GM19438 (cell line): Measurements from ENCODE around the gene TBC1D16.
"Not testable (repeated sequence)": the region's sequence is repeated elsewhere in the genome, so short reads cannot be mapped to it uniquely, and the experiment has no call there.

Experiments used
- ATAC-seq: cut with Tn5 transposase; IDR thresholded peaks from one replicate; pipeline ENCODE4 v1.9.1; 2021; ENCODE audit warnings: low read depth; ENCODE audit not compliant: unreplicated experiment

Gene TBC1D16

DNA sequence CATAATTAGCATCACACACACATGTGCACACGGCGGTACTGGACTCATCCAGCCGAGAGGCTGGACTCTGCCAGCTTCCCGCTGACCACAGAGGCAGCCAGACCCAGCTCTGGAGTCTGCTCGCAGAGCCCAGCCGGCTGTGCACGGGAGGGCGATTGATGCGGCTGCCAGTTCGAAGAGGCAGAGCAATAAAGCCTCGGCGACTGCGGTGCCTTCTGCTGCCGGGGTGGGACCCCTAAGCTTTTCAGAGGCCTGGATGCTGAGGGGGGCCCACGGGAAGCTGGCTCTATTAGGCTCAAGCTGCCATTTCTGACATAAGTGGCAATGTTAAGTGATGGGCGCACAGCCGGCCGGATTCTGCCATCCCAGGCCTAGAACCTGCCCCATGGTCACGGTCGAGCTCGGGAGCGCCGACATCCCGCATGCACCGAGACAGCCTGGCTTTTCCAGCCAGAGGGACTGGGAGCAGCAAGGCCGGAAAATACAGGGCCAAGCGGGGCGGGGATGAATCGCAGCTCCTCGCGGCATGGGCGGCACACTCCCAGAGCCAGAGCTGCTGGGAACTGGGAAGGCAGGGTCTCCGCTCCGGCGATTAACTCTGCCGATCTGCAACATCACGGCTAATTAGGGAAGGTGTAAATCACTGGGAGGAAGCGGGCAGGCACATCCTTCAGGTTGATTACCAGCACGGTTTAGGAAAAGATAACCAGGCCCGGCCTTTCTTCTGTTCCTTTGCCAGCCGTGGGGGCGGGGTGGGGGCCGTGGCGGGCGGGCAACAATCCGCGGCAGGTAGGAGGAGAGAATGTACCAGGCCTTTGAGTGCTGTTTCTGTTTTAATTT, 57.7 kb downstream of the TBC1D16 start:
- ATAC-seq: no peak

DNA sequence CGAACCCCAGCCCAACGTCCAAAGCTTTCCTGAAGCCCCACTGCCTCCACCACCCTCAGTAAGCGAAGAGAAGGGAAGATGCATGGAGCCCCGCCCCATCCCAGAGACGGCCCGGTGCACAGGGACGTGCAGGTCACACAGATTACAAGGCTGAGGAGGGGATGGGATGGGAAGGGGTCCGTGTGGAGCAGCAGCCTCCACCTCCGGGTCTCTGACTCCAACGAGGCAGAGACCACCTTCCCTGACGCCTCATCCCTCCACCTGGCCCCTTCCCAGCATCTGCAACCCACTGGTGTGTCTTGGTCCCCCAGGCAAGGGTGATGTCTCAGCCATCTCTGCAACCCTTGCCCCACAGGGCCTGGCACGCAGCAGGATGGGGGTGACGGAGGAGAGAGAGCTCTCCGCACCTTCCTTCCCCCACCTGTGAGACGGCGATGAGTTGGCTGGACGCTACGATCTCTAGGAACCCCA, 58.5 kb downstream of the TBC1D16 start:
- no peak for ATAC-seq

DNA sequence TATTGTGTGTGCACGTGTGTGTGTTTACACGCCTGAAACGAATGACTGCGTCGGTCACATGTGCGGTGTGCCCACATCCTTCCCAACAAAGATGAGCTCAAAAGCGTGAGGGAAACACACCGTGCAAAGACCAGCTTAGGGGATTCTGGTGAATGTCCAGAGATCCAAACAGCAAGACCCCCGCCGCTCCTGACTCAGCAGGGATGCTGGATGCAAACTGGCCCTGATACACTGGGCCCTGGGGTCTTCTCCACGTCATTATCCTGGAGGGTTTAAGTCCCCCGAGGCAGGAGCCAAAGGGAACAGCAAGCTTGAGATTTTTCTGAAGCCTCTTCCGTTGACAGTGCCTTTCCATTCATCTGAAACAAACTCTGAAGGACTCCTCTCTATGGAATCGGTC, 59.2 kb downstream of the TBC1D16 start:
- ATAC-seq: no peak

DNA sequence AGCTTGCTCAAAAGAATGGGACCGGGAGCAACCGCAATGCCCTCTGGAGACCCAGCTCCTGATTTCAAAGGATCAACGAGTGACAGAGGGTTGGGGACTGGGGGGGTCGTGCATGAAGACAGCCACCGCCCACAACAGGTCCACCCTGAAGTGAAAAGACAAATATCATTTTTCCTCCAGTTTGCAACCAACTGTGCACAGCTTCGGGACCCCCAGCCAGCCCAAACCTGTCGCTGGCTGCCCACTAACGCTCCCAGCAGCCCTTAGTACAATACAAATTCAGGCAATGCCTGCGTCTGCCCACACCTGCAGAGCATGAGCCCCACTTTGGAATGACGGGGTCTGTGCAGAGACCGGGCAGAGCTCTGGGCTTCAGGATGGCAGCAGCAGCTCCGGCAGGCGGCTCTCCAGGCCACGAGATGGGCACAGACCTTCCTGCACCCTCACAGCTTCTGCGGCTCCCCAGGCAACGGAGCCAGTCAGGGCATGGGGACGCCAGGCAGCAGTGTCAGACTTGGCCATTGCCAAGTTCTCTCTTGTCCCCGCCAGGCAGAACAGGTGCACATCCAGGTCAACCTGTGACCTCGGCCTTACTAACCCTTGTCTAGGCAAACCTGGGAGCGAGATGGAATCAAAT, 60.1 kb downstream of the TBC1D16 start:
- no peak for ATAC-seq

DNA sequence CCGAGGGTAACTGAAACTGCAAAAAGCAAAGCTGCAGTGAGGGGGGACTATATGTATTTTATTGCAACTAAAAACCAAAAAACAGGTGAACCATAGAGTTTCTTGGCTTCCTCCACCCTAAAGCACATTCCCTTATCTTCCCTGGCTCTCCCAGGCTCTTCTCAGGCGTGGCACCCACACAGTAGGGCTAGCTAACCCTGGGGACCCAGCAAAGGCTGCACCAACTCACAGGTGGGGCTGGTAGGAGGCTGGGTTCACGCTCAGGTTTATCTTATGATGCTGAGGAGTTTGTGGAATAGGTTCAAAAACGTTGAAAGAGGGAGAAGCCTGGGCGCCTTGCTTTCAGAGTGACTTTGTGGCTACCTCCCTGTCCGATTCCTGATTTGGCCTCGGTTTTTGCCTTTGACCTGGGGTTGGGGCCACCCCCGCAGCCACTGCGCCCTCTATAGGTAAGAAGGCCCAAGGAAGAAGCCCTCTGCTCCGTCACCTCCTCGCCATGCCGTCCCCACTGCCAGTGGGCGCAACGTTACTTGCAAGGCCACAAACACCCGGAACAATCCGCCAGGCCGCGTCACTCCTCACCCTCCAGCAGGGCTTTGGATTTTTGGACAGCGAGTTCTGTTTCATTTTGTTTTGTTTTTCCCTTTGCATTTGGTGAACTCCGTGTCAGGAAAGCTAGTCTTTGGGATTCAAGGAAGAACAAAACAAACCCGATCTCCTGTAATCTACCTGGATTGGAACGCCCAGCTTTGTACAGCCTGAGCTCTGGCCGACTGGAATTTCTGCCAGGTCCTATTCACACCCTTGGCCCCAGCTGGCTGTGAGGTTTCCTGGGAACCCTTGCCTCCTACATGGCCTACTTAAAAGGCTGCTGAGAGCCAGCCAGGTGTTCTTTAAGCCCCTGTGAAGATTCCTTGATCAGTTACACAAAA, 60.8 kb downstream of the TBC1D16 start:
- ATAC-seq: no peak

DNA sequence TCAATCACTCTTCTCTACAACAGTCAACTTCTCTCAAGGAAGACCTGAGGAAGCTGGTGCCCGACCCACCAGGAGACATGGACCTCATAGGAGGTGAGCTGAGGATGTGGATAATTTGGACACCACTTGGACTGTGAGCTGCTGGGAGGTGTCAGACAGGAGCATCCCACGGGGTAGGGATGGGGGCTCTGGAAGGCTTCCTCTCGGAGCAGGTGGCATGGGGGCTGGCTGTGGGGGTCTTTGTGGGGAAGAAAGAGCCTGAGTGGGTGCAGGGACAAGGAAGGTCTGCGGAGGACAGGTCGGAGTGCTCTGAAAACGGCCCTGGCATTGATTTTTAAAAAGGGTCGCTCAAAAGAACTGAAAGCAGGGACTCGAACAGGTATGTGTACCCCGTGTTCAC, 64.0 kb downstream of the TBC1D16 start:
- ATAC-seq: no peak

DNA sequence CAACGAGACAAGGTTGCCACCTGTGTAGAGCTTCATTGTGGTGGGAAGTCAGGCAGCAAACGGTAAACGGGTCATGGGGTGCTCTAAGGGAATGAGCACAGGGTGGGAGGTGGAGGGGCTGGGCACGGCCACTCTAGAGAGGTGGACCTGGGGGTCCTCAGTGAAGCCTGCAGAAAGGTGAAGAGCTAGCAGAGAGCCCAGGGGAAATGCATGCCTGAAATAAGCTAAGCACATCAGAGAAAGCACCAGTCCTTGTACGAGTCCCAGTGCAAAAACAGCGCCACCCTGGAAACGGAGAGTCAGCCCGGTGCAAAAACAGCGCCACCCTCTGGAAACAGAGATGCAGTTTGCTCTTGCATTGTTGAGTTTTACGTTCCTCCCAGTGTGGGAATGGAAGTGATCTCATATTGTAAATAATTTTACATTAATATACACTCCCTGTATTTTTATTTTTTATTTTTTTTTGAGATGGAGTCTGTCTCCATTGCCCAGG, 65.0 kb downstream of the TBC1D16 start:
- ATAC-seq: no peak

DNA sequence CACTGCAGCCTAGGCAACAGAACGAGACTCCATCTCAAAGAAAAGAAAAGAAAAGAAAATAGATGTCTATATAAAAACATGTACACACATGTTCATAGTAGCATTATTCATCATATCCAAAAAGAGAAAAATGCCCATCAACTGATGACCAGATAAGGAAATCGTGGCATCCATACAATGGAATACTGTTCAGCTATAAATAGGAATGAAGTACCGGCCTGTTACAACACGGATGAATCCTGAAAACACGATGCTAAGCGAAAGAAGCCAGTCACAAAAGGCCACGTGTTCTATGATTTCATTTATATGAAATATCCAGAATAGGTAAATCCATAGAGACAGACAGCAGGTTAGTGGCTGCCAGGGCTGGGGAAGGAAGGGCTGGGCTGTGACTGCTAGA, 65.8 kb downstream of the TBC1D16 start:
- no peak for ATAC-seq

DNA sequence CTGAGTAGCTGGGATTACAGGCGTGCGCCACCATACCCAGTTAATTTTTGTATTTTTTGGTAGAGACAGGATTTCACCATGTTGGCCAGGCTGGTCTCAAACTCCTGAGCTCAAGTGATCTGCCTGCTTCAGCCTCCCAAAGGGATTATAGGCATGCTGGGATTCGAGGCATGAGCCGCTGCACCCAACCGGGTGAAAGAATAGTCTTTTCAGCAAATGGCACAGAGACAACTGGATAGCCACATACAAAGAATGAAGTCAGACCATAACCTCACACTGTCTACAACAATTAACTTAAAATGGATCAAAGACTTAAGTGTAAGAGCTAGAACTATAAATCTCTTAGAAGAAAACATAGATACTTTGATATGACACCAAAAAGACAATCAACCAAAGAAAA, 67.6 kb downstream of the TBC1D16 start:
- no peak for ATAC-seq

DNA sequence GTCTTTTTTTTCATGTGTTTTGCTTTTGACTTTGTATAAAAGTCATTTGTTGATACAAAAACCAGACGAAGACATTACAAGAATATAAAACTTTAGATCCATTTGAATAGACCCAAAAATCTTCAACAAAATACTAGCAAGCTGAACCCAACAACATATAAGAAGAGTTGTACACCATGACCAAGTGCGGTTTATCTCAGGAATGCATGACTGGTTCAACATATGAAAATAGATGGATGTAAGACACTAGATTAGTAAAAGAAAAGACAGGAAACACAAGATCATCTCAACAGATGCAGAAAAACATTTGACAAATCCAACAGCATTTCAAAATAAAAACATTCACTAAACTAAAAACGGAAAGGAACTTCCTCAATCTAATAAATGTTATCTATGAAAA, 69.0 kb downstream of the TBC1D16 start:
- no peak for ATAC-seq

DNA sequence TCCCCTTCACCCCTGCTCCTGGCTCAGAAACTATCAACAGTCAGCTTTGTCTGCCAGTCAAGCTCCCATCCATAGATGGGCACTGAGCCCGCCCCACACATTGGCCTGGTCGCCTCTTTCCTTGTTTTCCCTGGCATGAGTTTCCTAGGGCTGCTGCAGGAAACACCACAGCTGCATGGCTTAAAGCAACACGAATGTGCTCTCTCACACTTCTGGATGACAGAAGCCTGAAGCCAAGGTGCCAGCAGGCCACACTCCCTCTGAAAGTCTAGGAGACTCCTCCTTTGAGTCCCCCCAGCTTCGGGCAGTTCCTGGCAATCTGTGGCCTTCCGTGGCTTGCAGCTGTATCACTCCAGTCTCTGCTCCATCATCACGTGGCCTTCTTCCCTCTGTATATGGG, 69.9 kb downstream of the TBC1D16 start:
- ATAC-seq: no peak

DNA sequence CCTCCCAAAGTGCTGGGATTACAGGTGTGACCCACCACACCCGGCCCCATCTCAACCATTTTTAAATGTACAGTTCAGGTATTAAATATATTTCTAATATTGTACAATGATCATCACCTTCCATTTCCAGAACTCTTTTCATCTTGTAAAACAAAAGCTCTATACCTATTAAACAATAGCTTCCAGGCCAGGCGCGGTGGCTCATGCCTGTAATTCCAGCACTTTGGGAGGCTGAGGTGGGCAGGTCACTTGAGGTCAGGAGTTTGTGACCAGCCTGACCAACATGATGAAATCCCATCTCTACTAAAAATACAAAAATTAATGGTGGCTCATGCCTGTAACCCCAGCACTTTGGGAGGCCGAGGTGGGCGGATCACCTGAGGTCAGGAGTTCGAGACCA, 73.2 kb downstream of the TBC1D16 start:
- ATAC-seq: not testable (repeated sequence)

DNA sequence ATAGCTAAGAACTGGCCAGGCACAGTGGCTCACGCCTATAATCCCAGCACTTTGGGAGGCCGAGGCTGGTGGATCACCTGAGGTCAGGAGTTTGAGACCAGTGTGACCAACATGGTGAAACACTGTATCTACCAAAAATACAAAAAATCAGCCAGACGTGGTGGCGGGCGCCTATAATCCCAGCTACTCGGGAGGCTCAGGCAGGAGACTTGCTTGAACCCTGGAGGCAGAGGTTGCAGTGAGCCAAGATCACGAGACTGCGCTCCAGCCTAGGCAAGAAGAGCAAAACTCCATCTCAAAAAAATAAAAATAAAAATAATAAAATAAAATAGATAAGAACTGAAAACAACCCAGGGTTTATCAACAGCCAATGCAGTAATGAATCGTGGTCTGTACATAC, 74.1 kb downstream of the TBC1D16 start:
- not testable (repeated sequence) for ATAC-seq

DNA sequence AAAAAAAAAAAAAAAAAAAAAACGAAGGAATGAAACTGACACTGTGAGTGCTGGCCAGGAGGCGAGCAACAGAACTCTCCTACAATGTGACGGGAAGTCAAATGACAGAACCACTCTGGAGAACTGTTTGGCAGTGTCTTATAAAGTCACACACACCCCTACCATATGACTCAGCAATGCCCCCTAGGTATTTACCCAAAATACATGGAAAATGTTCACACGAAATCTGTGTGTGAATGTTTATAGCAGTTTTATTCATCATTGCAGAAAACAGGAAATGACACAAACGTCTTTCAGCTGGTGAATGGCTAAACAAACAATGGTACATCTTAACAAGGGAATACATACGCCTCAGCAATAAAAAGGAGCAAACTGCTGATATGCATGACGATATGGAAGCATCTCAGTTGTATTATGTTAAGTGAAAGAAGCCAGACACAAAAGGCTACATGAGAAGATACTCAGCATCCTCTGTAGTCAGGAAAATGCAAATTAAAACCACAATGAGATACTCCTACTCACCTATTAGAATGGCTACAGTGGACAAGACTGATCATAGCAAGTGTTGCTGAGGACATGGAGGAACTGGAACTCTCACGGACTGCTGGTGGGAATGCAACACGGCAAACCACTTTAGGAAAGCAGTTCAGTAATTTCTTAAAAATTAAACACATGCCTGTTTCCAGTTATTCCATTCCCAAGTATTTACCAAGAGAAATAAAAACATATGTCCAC, 74.7 kb downstream of the TBC1D16 start:
- ATAC-seq: no peak

DNA sequence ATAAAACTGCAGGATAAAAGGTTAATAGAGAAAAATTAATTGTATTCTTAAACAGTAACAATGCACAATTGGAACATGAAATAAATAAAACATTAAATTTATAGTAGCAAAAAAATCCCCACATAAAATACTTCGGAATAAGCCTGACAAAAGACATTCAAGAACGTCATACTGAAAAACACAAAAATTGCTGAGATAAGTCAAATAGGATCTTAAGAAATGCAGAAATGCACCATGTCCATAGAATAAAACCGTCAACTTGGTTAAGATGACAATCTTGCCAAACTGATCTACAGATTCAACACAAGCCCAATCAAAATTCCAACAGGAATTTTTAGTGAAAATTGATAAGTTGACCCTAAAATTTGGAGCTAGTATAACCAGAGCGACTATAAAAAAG, 76.6 kb downstream of the TBC1D16 start:
- no peak for ATAC-seq

DNA sequence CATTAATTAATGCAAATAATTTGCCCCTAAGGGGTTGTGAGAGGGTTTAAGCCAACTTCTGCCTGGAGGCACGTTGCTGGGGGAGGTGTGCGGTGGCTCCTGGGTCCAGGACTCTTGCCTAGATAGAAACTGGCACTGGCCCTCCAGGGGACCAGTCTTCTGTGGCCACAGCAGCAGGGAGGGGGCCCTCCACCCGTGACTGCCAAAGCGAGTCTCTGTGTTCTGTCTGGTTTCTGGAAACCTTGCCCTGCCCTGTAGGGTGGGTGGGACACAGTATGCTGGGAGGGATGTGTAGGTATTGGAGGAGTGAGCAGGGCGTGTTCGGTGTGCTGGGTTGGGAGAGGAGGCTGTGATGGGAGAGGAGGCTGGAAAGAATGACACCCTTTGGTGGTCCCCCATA, 78.8 kb downstream of the TBC1D16 start:
- no peak for ATAC-seq

DNA sequence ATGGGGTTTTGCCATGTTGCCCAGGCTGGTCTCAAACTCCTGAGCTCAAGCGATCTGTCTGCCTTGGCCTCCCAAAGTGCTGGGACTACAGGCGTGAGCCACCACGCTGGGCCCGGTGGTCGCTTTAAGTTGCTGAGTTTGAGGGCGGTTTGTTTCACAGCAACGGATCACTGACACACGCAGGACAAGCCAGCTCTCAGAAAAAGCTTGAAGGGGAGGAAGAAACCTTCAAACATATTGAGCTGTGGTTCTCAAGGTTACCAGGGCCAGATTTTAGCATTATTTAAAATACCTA, 79.3 kb downstream of the TBC1D16 start:
- not testable (repeated sequence) for ATAC-seq

DNA sequence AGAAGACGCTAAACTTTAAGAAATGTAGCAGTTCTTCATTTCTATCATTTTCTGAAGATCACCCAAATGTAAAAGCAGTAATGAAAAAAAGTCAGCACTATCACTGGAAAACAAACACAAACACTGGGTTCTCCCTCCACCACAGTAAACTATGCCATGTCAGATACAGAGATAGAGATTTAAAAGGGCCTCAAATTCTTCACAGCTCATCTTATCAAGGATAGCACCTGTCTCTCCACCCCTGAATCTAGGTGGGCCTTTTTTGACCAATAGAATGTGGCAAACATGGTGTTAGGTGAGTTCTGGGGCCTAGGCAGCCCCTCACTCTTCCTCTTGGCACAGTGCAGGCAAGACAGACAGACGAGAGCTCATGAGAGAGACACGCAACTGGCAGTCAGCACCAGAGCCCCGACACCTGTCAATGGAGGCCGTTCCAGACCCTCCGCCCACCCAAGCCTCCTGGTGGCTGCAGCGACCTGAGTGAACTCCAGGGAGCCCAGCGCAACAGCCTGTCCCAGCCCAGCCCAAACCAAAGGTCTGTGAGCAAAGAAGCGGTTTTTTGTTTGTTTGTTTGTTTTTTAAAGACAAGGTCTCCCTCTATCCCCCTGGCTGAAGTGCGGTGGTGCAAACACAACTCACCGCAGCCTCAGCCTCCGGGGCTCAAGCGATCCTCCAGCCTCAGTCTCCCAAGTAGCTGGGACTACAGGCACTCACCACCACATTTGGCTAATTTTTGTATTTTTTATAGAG, 79.8 kb downstream of the TBC1D16 start:
- no peak for ATAC-seq

DNA sequence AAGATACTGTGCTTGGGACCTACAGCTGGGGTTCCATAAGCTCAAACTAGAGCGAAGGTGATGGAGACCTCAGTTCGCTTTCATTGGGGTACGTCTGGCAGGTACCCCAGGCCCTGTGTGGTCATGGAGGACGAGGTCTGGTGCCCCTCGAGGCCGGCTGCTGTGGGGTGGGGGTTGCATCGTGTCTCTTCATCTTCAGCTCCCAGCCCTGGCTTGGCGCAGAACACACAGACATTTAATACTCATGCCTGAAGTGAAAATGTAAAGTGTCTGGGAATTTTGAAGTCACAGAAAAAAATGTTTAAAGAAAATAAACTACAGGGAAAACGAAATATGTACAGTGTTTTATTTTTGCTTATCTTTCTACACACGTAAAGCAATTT, 80.5 kb downstream of the TBC1D16 start:
- ATAC-seq: no peak
